HUES64 (cell line): ENCODE results near the gene SELP.

Experiments used
- H3K27ac ChIP-seq: 2 replicates; pipeline ENCODE4 v1.7.0; 2013; ENCODE audit warnings: low read depth, low read length, inconsistent platforms
- H3K27me3 ChIP-seq: 2 replicates; pipeline ENCODE4 v1.6.1; 2013; ENCODE audit warnings: mild to moderate bottlenecking, low read length; ENCODE audit not compliant: insufficient read depth
- H3K36me3 ChIP-seq: 2 replicates; pipeline ENCODE4 v1.6.1; 2013; ENCODE audit warnings: mild to moderate bottlenecking, low read length; ENCODE audit not compliant: insufficient read depth
- H3K4me1 ChIP-seq: 2 replicates; pipeline ENCODE4 v1.6.1; 2013; ENCODE audit warnings: mild to moderate bottlenecking, low read length, moderate library complexity; ENCODE audit not compliant: insufficient read depth
- H3K4me3 ChIP-seq: 2 replicates; pipeline ENCODE4 v1.5.1; 2013; ENCODE audit warnings: mild to moderate bottlenecking, low read length, moderate library complexity
- H3K9ac ChIP-seq: 2 replicates; pipeline ENCODE4 v1.6.1; 2013; ENCODE audit warnings: mild to moderate bottlenecking, low read depth, low read length
- H3K9me3 ChIP-seq: 2 replicates; pipeline ENCODE4 v1.6.1; 2013; ENCODE audit warnings: low read depth, low read length; ENCODE audit not compliant: insufficient read depth
- WGBS: fragments of 150-250, 120-280 bp; methylation state at CpG from one replicate; pipeline ENCODE4 v1.1.7; 2013; ENCODE audit warnings: missing lambda C conversion rate; 5-methylcytosine and 5-hydroxymethylcytosine counted together

The SELP gene

DNA sequence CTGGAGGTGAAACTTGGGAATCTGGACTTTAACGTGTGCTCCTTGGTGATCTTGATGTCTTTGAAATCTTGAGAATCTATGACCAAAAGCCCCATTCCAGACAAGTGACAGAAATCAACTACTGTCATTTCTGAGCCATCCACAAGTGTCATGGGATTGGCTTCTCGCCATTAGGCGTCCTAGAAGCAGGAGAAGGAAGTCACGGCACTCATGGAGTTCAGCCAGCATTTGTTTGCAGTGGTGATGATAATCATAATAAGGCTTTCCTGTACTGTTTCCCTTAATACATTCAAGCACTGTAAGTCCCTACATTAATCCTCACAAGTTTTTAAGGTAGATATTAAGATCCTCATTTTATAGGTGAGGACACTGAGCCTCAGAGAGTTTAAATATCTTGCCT, 55.6 kb downstream of the SELP start:
- WGBS: 92% methylated on average over 4 of the region's 4 CpGs
- Histone ChIP-seq H3K4me1 (no peaks in the 10 kb centered on the region), H3K27me3 (no peaks in the 10 kb centered on the region), H3K27ac (no peak overlapping the region), H3K36me3 (no peaks in the 10 kb centered on the region), H3K9me3 (no peaks in the 10 kb centered on the region), H3K4me3 (no peak overlapping the region), H3K9ac (no peak overlapping the region)

- Histone ChIP-seq H3K9ac (no peak overlapping the region), H3K4me1 (no peaks in the 10 kb centered on the region), H3K4me3 (no peak overlapping the region), H3K36me3 (no peaks in the 10 kb centered on the region), H3K27me3 (no peaks in the 10 kb centered on the region), H3K9me3 (no peaks in the 10 kb centered on the region), H3K27ac (no peak overlapping the region)
- 71% methylated on average over 1 of the region's 1 CpG for WGBS
Observed at GRCh38 chr1:169572187-169572586, 57.7 kb downstream of the SELP start.

- Histone ChIP-seq H3K9ac (no peak overlapping the region), H3K4me1 (no peaks in the 10 kb centered on the region), H3K36me3 (no peaks in the 10 kb centered on the region), H3K27me3 (no peaks in the 10 kb centered on the region), H3K9me3 (no peaks in the 10 kb centered on the region), H3K27ac (no peak overlapping the region), H3K4me3 (no peak overlapping the region)
- WGBS: 88% methylated on average over 3 of the region's 3 CpGs
Observed at GRCh38 chr1:169571450-169571849, 58.5 kb downstream of the SELP start.

DNA sequence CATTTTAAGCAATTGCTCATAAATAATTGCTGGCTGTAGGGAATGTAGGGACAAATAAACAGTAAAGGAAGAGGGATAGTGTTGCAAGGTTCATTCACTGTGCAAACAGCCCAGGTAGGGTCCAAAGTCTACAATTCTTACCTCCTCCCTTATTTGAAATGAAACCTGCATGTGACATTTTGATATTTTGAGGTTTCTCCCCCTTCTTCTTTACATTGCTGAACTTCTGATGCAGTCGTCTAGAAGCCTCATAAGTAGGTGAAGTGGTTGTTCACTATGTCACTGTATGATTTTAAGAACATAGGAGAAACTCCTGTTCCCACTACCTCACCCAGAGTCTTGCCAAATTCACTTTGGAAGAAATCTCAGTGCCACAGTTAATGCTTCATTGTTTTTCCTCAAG, 59.8 kb downstream of the SELP start:
- Histone ChIP-seq H3K9ac (no peak overlapping the region), H3K4me3 (no peak overlapping the region), H3K4me1 (no peaks in the 10 kb centered on the region), H3K9me3 (no peaks in the 10 kb centered on the region), H3K27me3 (no peaks in the 10 kb centered on the region), H3K27ac (no peak overlapping the region), H3K36me3 (no peaks in the 10 kb centered on the region)
- no CpG with 5 or more reads among the region's 1 CpG for WGBS

DNA sequence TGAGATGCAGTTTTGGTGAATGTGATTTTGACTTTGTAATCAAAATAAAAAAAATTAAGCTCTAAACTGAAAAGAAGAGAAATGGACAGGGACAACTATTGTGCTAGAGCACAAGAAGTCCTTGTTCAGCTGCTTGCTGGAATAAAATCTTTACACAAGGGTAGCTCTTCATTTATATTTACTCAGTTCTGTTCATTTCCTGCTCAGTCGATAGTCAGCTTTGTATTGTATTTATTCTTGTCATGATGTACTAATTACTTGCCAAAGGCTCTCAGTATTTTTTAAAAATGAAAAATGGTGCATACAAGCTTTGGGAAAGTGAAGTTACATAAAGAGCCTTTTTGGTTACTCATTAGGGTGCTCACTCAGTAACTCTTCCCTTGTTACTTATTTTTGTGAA, 61.4 kb downstream of the SELP start:
- Histone ChIP-seq H3K27me3 (no peaks in the 10 kb centered on the region), H3K4me1 (no peaks in the 10 kb centered on the region), H3K9me3 (no peaks in the 10 kb centered on the region), H3K36me3 (no peaks in the 10 kb centered on the region), H3K27ac (no peak overlapping the region), H3K4me3 (no peak overlapping the region), H3K9ac (no peak overlapping the region)
- WGBS: no CpG with 5 or more reads among the region's 1 CpG

DNA sequence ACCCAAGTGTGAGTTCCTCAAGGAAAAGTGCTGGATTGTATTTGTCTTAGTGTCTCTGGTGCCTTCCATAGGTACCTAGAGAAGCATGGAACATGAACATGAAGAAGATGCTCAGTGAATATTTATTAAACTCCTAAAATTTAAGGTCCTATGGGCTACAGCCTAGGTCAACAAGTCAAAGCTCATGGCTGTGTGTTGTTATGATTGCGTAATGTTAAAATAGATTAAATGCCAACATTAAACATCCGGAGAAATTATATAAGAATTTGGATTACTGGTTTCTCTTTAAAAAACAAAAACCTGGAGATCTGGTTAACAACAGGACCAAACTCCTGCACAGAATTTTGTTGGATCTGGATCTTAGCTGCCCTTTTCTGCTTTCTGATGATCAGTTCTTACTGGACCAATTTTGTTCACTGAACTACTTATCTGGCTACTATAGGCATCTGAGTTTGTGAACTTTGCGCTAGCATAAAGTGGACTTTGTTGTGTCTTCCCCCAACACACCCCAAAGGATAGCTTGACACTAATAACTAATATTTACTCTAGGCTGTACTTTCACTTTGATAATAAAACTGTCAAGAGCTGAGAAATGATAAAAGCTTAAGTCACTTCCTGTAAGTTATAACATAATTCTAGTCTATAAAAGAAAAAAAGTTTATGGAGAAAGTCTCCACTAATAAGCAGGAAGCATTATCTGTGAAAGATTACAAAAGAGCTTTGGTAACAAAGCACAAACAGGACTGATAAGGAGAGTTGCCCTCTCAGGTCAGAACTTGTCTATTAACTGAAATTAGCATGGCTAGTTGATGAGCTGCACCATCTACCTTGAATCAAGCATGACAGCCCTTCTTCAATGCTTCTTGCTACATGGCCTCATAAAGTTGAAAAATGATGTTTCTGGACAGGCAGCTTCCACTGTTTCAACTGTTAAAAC, 64.3 kb downstream of the SELP start:
- H3K27ac ChIP-seq: no peak overlapping the region
- 100% methylated on average over 2 of the region's 3 CpGs for WGBS
- H3K27me3 ChIP-seq: no peaks in the 10 kb centered on the region
- H3K4me1 ChIP-seq: no peaks in the 10 kb centered on the region
- no peaks in the 10 kb centered on the region for H3K36me3 ChIP-seq
- H3K9ac ChIP-seq: no peak overlapping the region
- H3K9me3 ChIP-seq: no peaks in the 10 kb centered on the region
- no peak overlapping the region for H3K4me3 ChIP-seq

GRCh38 chr1:169563650-169564049, 66.3 kb downstream of the SELP start:
- H3K4me3 ChIP-seq: no peak overlapping the region
- no peaks in the 10 kb centered on the region for H3K4me1 ChIP-seq
- H3K9ac ChIP-seq: no peak overlapping the region
- no peaks in the 10 kb centered on the region for H3K9me3 ChIP-seq
- H3K27ac ChIP-seq: no peak overlapping the region
- H3K27me3 ChIP-seq: no peaks in the 10 kb centered on the region
- H3K36me3 ChIP-seq: no peaks in the 10 kb centered on the region

DNA sequence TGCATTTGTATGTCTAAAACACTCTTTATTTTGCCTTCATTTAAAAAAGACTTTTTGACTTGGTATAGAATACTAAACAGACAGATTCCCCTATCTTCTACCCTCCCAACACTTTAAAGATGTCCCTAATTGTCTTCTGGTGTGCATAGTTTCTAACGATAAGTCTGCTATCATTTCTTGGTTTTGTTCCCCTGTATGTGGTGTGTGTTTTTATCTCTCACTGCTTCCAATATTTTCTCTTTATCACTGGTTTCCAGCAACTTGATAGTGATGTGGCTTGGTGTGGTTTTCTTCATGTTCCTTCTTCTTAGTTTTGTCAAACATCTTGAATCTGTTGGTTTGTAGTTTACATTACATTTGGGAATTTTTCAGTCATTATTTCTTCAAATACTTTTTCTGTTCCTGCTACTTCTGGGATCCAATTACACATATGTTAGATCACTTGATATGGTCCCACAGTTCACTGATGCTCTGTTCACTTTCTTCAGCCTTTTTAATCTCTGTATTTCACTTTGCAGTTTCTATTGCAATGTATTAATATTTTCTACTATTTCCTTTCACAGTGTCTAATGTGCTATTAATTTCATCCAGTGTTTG, 66.8 kb downstream of the SELP start:
- Histone ChIP-seq H3K9ac (no peak overlapping the region), H3K4me3 (no peak overlapping the region), H3K36me3 (no peaks in the 10 kb centered on the region), H3K27ac (no peak overlapping the region), H3K27me3 (no peaks in the 10 kb centered on the region), H3K9me3 (no peaks in the 10 kb centered on the region), H3K4me1 (no peaks in the 10 kb centered on the region)
- no CpG with 5 or more reads among the region's 1 CpG for WGBS

- Histone ChIP-seq H3K9me3 (no peaks in the 10 kb centered on the region), H3K27me3 (no peaks in the 10 kb centered on the region), H3K4me1 (peaks cover 3% of the 10 kb centered on the region; the same call in 1 of the 2 replicates), H3K27ac (no peak overlapping the region), H3K36me3 (no peaks in the 10 kb centered on the region), H3K9ac (no peak overlapping the region), H3K4me3 (no peak overlapping the region)
- 80% methylated on average over 1 of the region's 1 CpG for WGBS
Observed at GRCh38 chr1:169561692-169562091, 68.2 kb downstream of the SELP start.

- no peak overlapping the region for H3K9ac ChIP-seq
- H3K4me3 ChIP-seq: no peak overlapping the region
- no peaks in the 10 kb centered on the region for H3K36me3 ChIP-seq
- peaks cover 6% of the 10 kb centered on the region for H3K4me1 ChIP-seq
- WGBS: 79% methylated on average over 5 of the region's 5 CpGs
- H3K27me3 ChIP-seq: no peaks in the 10 kb centered on the region
- no peaks in the 10 kb centered on the region for H3K9me3 ChIP-seq
- H3K27ac ChIP-seq: no peak overlapping the region; the same call in 1 of the 2 replicates
Observed at GRCh38 chr1:169557131-169557530, 72.8 kb downstream of the SELP start.

- no peaks in the 10 kb centered on the region for H3K36me3 ChIP-seq
Observed at GRCh38 chr1:169550294-169550693, 79.6 kb downstream of the SELP start.

More at GRCh38 chr1:169550294-169550693, 79.6 kb downstream of the SELP start:
- Histone ChIP-seq H3K9ac (no peak overlapping the region), H3K27me3 (no peaks in the 10 kb centered on the region), H3K9me3 (no peaks in the 10 kb centered on the region), H3K4me1 (no peaks in the 10 kb centered on the region), H3K4me3 (no peak overlapping the region), H3K27ac (no peak overlapping the region)
- WGBS: 72% methylated on average over 2 of the region's 4 CpGs
